ENCODE results near the gene XIRP2.

DNA sequence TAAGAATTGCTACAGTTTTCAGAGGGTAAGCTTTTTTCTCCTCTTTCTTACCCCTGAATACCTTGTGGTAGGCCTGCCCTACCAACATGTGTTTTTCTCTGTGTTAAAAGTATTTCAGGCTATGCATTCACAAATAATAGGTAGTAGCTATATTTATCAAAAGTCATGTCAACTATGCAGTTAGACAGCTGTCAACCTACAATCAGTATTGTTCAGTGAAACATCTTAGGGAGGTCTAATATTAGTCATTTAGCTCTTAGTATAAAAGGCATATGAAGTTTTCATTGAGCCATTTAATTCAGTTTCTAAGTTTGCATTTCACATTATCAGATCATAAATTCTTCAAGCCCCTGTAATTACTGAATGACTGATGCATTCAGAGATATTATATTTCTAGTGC, 36.7 kb downstream of the XIRP2 start:
- TF ChIP-seq, protein P1, sequence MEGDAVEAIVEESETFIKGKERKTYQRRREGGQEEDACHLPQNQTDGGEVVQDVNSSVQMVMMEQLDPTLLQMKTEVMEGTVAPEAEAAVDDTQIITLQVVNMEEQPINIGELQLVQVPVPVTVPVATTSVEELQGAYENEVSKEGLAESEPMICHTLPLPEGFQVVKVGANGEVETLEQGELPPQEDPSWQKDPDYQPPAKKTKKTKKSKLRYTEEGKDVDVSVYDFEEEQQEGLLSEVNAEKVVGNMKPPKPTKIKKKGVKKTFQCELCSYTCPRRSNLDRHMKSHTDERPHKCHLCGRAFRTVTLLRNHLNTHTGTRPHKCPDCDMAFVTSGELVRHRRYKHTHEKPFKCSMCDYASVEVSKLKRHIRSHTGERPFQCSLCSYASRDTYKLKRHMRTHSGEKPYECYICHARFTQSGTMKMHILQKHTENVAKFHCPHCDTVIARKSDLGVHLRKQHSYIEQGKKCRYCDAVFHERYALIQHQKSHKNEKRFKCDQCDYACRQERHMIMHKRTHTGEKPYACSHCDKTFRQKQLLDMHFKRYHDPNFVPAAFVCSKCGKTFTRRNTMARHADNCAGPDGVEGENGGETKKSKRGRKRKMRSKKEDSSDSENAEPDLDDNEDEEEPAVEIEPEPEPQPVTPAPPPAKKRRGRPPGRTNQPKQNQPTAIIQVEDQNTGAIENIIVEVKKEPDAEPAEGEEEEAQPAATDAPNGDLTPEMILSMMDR (IDR thresholded peaks at IDR 0.05 in 4 of 5, conservative IDR thresholded peaks at IDR 0.05 in 1 of 5), result no peak
- no peak for TF ChIP-seq POLR2A (IDR thresholded peaks at IDR 0.05)
